ENCODE results near the gene PTPRD.

GRCh38 chr9:8867148-8867547 lies 1745.7 kb downstream of the PTPRD start:
- TF ChIP-seq EZH2phosphoT487 (IDR thresholded peaks at IDR 0.05; ENCODE audit: borderline replicate concordance) (no peak), CTCF (conservative IDR thresholded peaks at IDR 0.05; ENCODE audit: low read length) (no peak)

Measured in Loucy (cell line).